OCI-LY7 (cell line): ENCODE results near the gene DDTL.
"Not testable (repeated sequence)": the region's sequence is repeated elsewhere in the genome, so short reads cannot be mapped to it uniquely, and the experiment has no call there.

Source experiments
- CTCF ChIP-seq: fragments of 200-600 bp; sonication (generic); conservative IDR thresholded peaks from 2 replicates; pipeline ENCODE4 v1.5.1; 2014; ENCODE audit warnings: mild to moderate bottlenecking, antibody characterized with exemption, low read length, moderate library complexity, mixed read lengths
- EZH2phosphoT487 ChIP-seq: fragments of 200-600 bp; sonication (generic); IDR thresholded peaks from 2 replicates; pipeline ENCODE4 v1.6.1; 2018; ENCODE audit warnings: low read depth, borderline replicate concordance, mild to moderate bottlenecking, mixed run types, antibody characterized with exemption, low read length, moderate library complexity, mixed read lengths

- TF ChIP-seq CTCF, EZH2phosphoT487: not testable (repeated sequence)
Measured at GRCh38 chr22:23949764-23950163, 16.9 kb upstream of the DDTL start.
